Measurements from ENCODE around the gene MEI4.
"Not testable (repeated sequence)": the region's sequence is repeated elsewhere in the genome, so short reads cannot be mapped to it uniquely, and the experiment has no call there.

The MEI4 gene, protein sequence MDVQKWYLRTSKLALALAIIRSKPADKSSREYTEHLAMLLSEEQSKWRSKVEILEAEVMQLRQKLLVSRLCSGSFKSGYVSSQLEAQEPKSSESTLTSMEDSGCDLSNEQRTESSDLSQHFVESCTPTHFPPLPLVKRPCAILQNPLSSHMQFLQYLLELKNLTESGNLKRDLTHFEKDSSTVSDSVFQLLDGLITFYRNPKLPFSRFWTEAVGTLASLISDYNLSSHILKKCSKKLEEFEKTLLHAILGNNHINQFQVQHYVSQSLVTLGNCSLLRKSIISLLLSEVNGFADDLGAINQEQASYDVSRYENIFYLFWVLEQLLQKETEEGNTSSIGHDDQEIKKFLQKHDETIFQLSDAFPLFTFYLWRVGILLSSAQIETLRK

DNA sequence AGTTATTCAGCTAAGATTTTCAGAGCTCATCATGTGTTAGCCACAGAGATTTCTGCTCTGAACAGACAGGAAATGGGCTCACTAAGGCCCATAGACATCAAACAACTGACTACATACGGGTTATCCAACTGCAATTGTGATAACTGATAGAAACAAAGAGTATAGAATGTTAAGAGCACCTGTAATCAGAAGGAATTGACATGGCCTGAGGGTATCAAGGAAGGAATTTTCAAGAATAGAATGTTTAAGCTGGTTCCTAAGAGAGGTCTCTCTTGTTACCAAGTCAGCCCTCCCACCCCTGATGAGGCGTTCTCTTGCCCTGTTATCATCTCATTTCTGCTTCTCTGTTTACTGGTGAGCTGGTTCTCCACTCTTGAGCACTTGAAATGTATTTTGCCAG is at the start of gene MEI4:
TSS of gene MEI4 (plus strand) at position 301 of the 400 bp plus-strand sequence. CDS start 37,633 bp downstream, outside the sequence.
- DNase-seq (ENCODE audit: low read depth in 3 of 3) = no peak

DNA sequence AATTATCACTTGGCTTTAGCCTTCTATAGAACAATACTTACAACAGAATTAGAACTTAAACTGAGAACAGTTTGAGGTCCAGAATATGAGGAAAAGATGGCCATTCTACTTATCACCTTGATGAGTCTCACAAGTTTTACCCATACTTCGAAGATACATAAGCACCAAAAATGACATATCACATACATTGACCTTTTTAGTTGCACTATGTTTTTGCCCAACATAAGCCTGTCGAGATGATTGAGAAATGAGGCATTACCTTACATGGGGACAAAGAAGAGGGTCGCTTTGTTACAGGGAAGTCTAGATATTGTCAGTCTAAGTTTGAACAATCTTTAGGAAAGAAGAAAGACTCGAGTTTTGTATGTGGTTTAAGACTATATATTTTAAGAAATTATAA is 48.4 kb upstream of the MEI4 start:
- DNase-seq (ENCODE audit: low read depth in 3 of 3) = no peak

DNA sequence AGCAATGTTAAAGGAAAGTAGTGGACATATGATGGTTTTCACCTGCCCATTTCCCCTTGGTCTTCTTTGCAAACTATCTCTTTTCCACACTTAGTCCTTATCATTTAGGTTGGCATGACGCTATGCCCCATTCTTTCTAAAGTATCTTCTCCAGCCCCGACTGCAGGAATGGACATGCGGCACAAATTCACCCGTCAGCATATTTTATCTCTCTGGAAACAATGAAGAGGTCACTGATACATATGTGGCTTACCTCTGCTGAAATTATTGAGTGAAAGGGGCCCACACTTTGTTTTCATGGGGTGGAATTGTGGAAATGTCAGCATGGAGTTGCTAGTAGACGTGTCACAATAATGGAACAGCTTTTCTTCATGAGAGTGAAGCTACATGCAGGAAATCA is 45.8 kb upstream of the MEI4 start:
- no peak for DNase-seq (ENCODE audit: low read depth in 3 of 3)

DNA sequence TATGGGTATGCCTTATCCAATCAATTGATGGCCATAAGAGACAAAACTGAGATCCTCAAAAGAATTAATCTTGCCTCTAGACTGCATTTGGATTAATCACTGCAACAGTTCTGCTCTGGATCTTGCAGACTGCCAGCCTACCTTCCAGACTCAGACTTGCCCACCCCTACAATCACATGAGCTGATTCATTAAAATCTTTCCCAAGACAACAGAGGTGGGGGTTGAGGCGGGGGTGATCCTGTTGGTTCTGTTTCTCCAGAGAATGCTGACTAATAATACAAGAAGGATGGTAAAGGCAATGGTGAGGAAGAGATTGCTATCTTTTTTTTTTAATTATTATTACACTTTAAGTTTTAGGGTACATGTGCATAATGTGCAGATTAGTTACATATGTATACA is 43.7 kb upstream of the MEI4 start:
- DNase-seq (ENCODE audit: low read depth in 3 of 3) = no peak

DNA sequence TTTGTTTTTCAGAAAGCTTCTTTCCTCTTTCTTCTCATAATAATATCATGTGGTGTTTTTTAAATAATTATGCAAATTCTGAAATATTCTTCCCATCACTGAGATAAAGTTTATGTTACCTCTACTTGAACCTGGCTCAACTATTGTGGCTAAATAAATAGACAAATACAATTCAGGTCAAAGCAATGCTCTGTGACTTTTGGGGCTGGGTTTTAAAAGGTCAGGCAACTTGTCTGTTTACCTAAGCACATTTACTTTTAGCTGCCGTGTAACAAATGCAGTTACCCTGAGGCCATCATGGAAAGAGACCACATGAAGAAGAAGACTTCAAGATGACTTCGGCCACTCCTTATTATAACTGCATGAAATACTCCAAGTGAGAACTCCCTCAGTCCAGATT is 33.7 kb upstream of the MEI4 start:
- no peak for DNase-seq (ENCODE audit: low read depth in 3 of 3)

DNA sequence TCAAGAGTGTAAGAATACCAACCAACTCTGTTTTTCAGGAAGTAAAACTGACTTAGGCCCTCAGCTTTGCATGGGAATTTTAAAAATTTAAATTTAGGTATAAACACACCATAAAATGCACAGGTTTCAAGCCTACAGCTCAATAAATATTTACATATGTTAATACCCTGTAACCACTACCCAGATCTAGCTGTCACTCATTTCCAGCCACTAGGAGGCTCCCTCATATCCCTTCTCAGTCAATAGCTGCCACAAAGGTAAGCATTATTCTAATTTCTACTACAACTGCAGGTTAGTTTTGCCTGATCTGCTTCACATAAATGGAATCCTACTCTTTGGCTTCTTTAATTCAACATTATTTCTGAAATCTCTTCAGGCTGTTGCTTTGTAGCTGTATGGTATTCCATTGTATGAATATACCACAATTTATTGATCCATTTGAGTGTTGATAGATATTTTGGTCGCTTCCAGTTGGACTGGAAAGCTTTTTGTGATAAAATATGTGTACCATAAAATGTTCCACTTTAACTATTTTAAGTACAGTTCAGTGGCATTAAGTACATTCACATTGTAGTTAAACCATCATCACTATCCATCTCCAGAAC is 32.5 kb upstream of the MEI4 start:
- DNase-seq (ENCODE audit: low read depth in 3 of 3) = no peak

DNA sequence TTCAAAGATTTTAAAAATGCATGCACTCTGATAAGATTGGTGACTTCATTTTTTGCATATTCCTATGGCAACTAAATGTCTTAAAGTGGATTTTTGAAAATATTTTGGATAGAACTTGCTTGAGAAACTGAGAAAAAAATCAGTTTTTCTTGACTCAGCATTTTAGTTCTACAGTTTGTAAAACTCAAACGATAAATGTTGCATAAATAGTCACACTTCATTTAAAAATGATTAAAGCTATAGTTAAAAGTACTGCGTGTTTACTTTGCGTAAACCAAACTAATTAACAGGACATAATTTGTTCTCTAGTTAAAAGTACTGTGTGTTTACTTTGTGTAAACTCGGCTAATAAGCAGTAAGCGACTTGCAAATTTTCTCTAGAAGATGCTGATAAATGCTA is 28.3 kb upstream of the MEI4 start:
- DNase-seq (ENCODE audit: low read depth in 3 of 3) = no peak

DNA sequence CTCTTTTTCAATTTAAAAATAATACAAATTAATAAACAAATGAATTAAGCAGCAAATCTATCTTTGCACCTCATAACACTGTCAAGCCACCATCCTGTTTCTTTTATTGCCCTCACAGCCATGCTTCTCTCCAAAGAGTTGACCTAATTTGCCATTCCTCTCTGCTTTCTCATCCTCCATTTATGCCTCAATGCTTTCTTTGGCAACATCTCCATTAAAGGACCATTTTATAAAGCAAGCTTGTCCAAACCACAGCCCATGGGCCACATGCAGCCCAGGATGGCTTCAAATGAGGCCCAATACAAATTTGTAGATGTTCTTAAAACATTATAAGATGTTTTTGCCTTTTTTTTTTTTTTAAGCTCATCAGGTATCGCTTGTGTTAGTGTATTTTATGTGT is 26.4 kb upstream of the MEI4 start:
- DNase-seq (ENCODE audit: low read depth in 3 of 3) = no peak

DNA sequence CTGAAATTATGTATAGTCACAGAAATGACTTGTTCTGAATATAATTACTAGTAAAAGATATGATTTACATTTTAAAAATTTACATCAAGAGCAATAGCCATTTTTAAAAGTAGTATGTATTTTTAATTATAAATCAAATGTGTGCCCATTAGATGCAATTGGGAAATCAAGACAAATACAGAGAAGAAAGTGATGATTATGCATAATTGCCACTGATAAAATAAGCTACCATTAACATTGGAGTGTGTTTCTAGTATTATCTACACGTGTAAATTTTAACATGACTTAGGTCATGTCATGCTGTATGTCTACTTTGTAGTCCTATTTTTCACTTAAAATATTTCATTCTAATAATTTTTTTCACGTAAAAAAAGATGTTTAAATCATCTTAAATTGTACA is 22.8 kb upstream of the MEI4 start:
- no peak for DNase-seq (ENCODE audit: low read depth in 3 of 3)

DNA sequence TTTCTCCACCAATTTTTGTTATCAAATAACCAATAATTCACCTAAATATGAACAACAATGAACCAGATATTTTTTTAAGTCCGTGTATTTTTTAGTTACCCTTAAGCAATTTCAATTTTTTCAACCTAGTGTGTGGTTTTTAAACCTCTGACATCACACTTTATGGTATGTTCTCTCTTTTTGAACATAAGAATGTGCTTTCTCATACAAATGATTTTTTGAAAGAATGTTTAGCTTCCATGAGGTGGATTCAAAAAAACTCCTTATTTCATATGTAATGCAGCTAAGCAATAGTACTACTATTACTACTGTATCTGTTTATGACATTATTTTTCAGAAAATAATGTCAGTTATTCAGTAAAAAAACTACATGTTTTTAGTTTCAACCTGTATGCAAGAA is 19.4 kb upstream of the MEI4 start:
- no peak for DNase-seq (ENCODE audit: low read depth in 3 of 3)

DNA sequence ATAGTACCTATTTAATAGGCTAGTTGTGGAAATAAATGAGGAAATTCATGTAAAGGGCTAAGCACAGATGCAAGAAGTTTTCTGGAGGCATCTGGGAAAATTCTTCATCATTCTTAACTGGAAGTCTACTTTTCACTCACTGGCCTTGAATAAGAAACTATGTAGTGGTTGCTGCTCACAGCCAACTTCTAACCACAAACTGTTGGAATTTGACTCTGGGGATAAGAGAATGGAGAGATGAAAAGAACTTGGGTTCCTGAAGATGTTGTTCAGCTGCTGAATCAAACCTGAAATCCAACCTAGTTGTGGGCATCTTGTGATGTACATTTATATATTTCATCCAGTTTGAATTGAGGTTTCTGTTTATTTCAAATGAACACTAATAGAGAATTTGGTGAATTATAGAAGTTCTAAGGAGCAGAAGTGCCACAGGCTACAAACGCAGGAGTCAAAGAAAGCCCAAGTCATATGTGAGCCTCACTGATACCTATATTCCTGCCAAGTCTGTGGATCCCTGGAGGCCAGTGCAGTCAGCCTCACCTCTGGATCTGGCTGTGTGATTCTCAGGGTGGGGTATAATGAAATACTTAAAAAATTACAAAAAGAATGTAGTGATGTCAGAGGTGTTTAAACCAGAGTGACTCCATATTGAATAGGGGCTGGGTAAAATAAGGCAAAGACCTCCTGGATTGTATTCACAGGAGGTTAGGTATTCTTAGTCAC is 18.7 kb upstream of the MEI4 start:
- DNase-seq (ENCODE audit: low read depth in 3 of 3) = no peak

DNA sequence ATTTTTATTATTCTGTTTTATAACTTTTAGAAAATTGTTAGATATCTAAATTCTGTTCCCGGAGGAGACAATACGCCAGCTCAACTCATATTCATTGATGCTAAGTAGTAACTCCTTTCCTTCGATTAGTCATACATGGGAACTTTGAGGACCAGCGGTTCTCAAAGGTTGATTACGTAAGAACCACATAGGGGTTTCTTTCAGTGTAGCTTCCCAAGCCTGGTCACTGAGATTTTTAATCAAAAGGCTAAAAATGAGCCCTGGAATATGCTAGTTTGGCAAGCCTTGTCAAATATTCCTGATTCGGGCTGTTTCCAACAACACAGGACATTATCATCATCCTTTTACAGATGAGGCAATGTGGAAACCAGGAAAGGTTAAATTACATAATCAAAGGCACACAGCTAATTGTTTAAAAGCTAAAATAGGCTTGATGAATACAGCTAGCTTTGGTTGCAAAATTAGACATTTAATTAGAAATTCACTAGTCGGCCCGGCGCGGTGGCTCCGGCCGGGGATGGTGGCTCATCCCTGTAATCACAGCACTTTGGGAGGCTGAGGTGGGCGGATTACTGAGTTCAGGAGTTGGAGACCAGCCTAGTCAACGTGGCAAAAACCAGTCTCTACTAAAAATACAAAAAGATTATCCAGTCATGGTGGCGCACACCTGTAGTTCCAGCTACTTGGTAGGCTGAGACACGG is 14.6 kb upstream of the MEI4 start:
- DNase-seq (ENCODE audit: low read depth in 3 of 3) = no peak

DNA sequence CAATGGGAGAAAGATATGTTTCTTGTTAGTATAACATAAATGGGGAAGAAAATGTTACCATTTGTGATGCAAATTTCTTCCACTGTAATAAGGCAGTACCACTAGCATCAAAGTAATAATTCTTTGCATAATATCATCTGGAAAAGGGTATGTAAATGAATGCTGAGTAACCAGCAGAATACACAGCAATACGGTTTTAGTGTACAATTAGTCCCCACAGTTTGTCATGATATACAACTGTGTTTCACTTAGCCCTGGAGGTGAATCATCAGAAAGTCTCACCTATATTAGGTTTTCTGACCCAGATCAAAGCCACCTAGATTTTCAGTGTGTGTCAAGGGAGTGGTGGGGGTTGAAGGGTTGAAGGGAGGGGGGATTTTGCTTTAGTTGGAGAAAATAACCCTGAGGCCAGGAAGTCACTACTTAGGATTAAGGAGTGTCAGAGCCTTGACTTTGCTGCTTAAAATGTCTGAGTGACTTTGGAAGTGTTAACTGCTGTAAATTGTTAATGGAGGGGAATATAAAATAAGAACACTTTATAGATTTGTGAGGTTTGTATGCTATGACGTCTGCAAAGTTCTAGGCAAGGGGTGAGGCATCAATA is 8.6 kb upstream of the MEI4 start:
- no peak for DNase-seq (ENCODE audit: low read depth in 3 of 3)

DNA sequence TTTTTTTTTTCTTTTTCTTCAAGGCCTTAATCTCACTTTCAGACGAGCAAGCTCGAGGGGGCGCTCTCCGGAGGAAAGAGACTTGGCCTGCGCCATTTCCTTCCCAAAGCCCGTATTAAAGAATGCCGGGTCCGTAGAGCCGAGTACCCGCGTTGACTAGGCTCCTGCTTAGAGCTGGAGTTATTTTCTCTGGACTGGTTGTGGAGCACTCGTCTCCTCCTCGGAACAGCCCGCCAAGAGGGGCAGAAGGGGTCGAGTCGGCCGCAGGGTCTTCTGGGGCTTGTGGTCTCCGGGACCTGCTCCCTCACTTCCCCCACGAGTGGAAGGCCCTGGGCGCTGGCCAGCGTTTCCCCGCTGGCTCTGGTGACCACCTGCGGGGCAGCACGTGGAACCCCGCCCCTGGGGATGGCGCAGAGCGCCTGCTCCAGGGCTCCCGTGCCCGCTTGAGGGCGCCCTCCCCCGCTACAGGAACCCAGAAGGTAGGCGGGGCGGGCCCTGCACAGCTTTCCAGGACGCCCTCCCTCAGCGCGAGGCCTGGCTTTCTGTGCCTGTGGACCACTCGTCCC is 2.7 kb upstream of the MEI4 start:
- DNase-seq (ENCODE audit: low read depth in 3 of 3) = peak in 1 of 3 experiments; percentile 7

DNA sequence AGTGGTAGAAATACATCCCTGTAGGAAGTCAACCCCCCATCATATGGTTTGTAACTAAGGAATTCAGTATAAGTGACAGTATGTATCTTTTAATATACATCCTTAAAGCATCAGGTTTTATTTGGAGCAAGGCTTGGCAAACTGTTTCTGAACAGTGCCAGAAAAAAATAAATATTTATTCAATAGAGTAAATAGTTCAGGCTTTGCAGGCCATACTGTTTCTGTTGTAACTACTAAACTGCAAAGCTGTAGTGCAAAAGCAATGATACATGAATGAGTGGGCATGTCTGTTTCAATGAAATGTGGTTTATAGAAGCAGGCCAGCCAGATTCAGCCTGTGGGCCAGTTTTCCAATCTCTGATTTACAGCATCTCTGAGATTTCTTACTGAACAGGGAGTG is 977 bp downstream of the MEI4 start:
- DNase-seq (ENCODE audit: low read depth in 3 of 3) = no peak

DNA sequence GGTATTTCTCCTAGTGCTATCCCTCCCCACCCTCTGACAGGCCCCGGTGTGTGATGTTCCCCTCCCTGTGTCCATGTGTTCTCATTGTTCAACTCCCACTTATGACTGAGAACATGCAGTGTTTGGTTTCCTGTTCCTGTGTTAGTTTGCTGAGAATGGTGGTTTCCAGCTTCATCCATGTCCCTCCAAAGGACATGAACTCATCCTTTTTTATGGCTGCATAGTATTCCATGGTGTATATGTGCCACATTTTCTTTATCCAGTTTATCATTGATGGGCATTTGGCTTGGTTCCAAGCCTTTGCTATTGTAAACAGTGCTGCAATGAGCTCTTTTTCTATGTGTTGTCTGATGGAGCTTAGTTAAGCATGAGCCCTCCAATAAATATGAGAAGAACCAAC is 2.2 kb downstream of the MEI4 start:
- DNase-seq (ENCODE audit: low read depth in 3 of 3) = not testable (repeated sequence)

DNA sequence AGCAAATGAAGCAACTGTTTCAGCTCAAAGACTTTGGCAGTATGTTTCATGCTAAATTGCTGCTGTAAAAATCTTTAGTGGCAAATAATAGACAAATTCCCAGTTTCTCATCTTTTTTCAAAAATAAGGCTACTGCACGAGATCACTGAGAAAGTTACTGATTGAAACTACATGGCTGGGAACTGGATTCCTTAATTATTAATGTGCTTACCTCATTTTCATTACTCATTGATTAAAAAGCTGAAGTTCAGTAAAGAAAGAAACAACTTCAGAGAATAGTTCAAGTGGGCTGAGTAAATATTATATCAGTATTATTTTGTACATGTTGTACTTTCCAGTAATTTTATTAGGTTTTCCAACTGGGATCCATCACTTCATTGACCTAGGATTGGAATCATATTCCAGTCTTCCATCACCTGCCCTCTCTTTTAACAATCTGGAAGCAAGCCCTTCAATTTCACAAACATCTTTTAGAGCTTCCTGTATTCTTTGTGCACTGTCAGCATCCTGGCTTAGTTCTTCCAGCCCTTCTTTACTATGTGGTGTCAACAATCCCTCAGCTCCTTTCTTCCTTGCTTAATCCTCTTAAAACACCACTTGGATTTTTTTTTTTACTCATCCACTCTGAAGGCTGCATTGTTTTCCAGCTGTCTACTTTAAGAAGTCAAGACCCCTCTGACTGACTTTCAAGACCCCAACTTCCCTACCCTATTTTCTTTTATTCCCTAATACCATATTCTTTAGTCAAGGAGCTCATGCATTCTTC is 4.3 kb downstream of the MEI4 start:
- DNase-seq (ENCODE audit: low read depth in 3 of 3) = no peak

DNA sequence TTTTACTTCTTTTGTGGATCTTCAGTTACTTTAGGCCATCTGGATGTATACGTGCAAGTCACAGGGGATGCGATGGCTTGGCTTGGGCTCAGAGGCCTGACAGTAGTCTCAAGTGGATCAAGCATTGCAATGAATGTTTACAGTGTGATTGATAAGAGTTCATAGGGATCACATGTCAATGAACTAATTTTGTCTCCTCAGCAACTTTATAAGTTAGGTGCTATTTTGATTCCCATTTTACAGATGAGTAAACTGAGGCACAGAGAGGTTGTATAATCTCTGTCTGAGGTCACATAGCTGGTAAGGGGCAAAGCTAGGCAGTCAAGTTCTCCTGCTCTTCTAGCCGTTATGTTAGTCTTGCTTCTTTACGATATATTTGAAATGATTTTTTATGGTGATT is 13.5 kb downstream of the MEI4 start:
- no peak for DNase-seq (ENCODE audit: low read depth in 3 of 3)

DNA sequence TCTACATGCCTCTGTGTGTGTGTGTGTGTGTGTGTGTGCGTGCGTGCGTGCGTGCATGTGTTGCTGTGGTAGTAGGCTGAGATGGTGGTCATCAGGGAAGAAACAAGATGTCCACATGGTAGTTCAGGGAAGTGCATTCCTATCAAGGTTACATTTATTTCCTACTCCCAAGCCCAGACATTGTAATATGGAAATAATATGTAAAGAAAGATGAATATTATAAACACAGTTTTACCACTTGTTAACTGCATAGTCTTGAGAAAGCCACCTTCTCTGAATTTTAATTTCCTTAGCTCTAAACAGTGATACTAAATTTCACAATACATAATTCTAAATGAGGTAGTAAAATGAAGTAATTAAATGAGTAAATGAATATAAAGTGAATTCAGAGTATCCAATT is 14.0 kb downstream of the MEI4 start:
- no peak for DNase-seq (ENCODE audit: low read depth in 3 of 3)

DNA sequence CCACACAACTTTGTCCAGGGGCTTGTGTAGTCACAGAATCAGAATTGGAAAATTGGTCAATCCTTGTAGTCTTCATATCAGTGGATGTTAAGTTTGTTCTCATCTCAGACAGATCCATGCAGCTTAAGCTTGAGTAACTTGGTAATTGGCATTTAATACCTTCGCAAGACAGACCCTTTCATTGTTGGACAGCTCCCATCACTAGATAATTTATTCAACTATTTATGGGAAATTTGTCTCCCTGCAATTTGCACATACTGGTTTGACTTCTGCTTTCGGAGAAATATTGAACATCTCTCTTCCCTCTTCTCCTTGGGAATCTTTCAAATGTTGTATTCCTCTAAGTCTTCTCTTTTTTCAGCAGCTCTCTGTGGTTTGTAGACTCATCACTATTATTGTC is 17.1 kb downstream of the MEI4 start:
- DNase-seq (ENCODE audit: low read depth in 3 of 3) = no peak

DNA sequence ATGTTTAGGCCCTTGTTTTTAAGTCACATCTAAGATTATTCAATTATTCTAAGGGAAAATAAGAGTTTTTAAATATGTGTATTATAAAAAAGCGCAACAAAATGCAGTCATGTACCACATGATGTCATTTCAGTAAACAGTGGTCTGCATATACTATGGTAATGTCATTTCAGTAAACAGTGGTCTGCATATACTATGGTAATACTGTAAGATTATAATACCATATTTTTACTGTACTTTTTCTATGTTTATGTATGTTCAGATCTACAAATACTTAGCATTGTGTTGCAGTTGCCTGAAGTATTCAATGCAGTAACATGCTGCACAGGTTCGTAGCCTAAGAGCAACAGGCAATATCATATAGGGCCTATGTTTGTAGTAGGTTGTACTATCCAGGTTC is 21.4 kb downstream of the MEI4 start:
- no peak for DNase-seq (ENCODE audit: low read depth in 3 of 3)
